Astrocyte of the spinal cord (primary cell): Measurements from ENCODE around the gene COL4A2.
"Not testable (repeated sequence)": the region's sequence is repeated elsewhere in the genome, so short reads cannot be mapped to it uniquely, and the experiment has no call there.

ENCODE experiments used
- DNase-seq: peaks from one replicate; pipeline ENCODE4 v3.0.0; 2011; ENCODE audit warnings: low read depth, low spot score
- H3K4me3 ChIP-seq: 2 replicates; pipeline ENCODE4 v1.5.1; 2011; ENCODE audit warnings: low read depth, mild to moderate bottlenecking, low read length, moderate library complexity
- in situ Hi-C: cut with HindIII; loops from 2 replicates; pipeline ENCODE4 v1.10.0; 2017; ENCODE audit warnings: low sequenced_read_pairs
- TF ChIP-seq, protein P1 (sequence below): IDR thresholded peaks from 2 replicates; pipeline ENCODE4 v1.5.1; 2012; ENCODE audit warnings: low read depth, mild to moderate bottlenecking, low read length, inconsistent platforms

COL4A2 gene

DNA sequence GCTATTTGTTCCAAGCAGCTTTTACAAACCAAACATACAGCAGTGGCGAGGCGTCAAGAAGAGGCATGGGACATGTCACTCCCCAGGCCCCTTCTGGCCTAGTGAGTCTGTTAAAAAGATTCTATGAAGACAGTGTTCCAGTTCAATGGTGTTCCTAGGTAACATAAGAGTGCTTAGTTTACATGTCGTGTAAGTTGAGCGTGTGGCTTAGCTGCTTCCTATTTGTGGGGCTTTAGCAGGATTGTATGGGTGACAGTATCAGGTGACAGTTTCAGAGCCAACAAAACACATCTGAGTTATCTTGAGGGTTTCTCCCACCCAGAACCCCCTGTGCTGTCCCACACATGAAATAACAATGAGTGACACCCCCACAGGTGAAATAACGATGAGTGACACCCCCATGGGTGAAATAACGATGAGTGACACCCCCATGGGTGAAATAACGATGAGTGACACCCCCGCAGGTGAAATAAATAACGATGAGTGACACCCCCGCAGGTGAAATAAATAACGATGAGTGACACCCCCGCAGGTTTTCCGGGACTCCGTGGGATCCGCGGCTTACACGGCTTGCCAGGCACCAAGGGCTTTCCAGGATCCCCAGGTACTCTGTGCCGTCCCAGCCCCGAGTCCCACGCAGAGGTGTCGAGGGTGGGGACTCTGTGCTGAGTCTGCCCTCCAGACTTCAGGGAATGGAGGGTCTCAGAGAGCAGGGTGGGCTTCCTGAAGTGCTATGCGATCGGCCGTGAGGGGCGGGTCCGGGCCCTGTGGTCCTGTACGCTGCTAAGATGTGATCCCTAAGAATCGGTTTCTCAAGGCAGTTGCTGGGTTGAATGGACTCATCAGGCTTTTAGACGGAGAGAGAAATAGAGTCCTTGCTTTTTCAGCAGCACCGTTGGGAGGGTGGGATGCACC lies 185.9 kb downstream of the COL4A2 start:
- no peak overlapping the region for H3K4me3 ChIP-seq
- TF ChIP-seq, protein P1, sequence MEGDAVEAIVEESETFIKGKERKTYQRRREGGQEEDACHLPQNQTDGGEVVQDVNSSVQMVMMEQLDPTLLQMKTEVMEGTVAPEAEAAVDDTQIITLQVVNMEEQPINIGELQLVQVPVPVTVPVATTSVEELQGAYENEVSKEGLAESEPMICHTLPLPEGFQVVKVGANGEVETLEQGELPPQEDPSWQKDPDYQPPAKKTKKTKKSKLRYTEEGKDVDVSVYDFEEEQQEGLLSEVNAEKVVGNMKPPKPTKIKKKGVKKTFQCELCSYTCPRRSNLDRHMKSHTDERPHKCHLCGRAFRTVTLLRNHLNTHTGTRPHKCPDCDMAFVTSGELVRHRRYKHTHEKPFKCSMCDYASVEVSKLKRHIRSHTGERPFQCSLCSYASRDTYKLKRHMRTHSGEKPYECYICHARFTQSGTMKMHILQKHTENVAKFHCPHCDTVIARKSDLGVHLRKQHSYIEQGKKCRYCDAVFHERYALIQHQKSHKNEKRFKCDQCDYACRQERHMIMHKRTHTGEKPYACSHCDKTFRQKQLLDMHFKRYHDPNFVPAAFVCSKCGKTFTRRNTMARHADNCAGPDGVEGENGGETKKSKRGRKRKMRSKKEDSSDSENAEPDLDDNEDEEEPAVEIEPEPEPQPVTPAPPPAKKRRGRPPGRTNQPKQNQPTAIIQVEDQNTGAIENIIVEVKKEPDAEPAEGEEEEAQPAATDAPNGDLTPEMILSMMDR = no peak
- in situ Hi-C loops = no loop called here
- DNase-seq = no peak

GRCh38 chr13:110493613-110494012 lies 186.5 kb downstream of the COL4A2 start:
- TF ChIP-seq, protein P1 = no peak
- H3K4me3 ChIP-seq = no peak overlapping the region
- in situ Hi-C loops = no loop called here
- no peak for DNase-seq

GRCh38 chr13:110495376-110495775 lies 188.3 kb downstream of the COL4A2 start:
- no peak overlapping the region for H3K4me3 ChIP-seq
- no peak for DNase-seq
- TF ChIP-seq, protein P1 = no peak
- in situ Hi-C loops = no loop called here

- no peak for DNase-seq
- no peak overlapping the region for H3K4me3 ChIP-seq
- TF ChIP-seq, protein P1 = no peak
- in situ Hi-C loops = no loop called here
Observed at GRCh38 chr13:110495881-110496280, 188.8 kb downstream of the COL4A2 start.

DNA sequence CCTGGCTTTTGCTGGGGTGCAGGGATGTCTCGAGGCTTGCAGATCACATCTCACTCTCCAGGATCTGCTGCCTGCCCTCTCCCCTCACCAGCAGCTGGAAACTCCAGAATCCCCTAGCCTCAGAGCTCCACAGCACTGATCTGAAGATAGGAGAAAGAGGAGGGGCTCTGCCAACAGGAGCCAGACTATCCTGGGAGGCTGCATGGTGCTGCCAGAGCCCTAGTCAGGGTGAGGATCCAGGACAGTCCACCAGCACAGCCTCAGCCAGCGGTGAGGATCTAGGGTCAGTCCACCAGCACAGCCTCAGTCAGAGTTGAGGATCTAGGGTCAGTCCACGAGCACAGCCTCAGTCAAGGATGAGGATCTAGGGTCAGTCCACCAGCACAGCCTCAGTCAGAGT lies 189.2 kb downstream of the COL4A2 start:
- TF ChIP-seq, protein P1 = no peak
- H3K4me3 ChIP-seq = no peak overlapping the region
- DNase-seq = no peak
- in situ Hi-C loops = no loop called here

GRCh38 chr13:110497003-110497402 lies 189.9 kb downstream of the COL4A2 start:
- TF ChIP-seq, protein P1 = no peak
- H3K4me3 ChIP-seq = no peak overlapping the region
- in situ Hi-C loops = no loop called here
- DNase-seq = no peak

DNA sequence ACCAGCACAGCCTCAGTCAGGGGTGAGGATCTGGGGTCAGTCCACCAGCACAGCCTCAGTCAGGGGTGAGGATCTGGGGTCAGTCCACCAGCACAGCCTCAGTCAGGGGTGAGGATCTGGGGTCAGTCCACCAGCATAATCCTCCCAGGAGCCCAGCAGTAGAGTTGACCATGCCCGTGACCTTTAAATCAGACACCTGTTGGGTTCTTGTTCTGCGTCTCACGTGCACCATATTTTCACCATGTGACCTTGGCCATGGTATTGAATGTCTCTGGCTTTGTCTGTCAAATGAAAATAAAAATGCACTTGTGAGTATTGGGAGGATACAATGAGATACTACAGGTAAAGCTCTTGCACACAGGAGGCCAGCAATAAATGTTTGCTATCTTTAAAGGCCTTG lies 190.8 kb downstream of the COL4A2 start:
- in situ Hi-C loops, H3K4me3 ChIP-seq, DNase-seq: not testable (repeated sequence)
